Activated CD4-positive, alpha-beta T cell treated with anti-CD3 and anti-CD28 coated beads for 48 hours (primary cell): ENCODE data around the gene ACR.

Experiments
- DNase-seq: peaks from one replicate; pipeline ENCODE4 v3.0.0-alpha.2; 2020

Gene ACR

GRCh38 chr22:50737728-50738648 lies at the start of gene ACR:
Gene ACR (plus strand): TSS chr22:50738204. CDS start chr22:50738236, 32 bp downstream.
- DNase-seq, result peak; percentile 1

DNA sequence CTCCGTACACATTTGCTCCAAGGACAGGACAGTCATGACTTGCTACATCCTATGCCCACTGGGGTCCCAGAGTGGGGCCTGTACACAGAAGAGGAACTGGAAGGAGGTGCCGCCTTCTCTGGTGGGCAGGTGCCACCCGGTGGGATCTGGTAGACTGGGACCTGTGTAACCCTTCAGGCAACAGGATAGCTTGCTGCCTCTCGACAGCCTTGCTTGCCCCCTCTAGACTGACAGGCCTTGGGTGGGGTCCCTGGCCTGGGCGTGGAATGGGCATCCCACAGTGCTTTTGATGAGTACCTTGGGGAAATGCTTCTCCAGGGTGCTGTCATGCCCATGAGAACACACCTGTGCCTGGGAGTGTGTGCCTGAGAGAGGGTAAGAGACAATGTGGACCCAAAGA lies 49.6 kb upstream of the ACR start:
- DNase-seq, result no peak

- peak; percentile 63 for DNase-seq
Observed at GRCh38 chr22:50691521-50691920, 46.5 kb upstream of the ACR start.

DNA sequence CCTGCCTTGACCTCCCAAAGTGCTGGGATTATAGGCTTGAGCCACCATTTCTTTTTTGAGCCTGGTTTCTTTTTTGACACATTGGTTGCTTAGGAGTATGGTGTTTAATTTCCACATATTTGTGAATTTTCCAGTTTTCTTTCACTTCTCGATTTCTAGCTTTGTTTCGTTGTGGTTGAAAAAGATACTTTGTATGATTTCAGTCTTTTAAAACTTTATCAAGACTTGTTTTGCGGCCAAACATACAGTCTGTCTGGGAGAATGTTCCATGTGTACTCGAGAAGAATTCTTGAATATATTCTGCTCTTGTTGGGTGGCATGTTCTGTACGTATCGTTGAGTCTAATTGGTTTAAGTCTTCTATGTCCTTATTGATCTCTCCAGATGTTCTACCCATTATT lies 44.5 kb upstream of the ACR start:
- no peak for DNase-seq

- DNase-seq, result no peak
Observed at GRCh38 chr22:50694099-50694605, 43.9 kb upstream of the ACR start.

DNA sequence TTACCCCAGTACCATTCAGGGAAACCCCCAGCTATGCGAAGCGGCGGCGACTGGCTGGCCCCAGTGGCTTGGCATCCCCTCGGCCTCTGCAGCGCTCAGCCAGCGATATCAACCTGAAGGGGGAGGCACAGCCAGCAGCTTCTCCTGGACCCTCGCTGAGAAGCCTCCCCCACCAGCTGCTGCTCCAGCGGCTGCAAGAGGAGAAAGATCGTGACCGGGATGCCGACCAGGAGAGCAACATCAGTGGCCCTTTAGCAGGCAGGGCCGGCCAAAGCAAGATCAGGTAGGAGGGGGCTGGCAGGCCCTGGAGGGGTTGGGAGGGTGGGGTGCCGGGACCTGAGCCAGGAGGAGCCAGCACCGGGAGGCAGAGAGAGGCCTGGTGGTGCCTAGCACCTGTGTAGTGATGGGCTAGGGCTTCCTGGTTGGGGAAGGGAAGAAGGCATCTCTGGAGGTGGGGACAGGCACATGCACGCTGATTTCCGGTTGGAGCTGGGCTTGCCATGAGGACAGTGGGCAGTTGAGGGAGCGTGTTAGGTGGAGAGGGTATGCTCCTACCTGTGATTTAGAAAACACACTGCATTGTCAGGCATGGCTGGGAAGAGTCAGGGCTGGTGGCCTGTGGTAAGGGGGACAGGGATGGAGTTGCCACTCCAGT lies 43.1 kb upstream of the ACR start:
- no peak for DNase-seq

GRCh38 chr22:50695421-50696250 lies 42.4 kb upstream of the ACR start:
- no peak for DNase-seq

GRCh38 chr22:50696251-50696798 lies 41.7 kb upstream of the ACR start:
- DNase-seq, result no peak

DNA sequence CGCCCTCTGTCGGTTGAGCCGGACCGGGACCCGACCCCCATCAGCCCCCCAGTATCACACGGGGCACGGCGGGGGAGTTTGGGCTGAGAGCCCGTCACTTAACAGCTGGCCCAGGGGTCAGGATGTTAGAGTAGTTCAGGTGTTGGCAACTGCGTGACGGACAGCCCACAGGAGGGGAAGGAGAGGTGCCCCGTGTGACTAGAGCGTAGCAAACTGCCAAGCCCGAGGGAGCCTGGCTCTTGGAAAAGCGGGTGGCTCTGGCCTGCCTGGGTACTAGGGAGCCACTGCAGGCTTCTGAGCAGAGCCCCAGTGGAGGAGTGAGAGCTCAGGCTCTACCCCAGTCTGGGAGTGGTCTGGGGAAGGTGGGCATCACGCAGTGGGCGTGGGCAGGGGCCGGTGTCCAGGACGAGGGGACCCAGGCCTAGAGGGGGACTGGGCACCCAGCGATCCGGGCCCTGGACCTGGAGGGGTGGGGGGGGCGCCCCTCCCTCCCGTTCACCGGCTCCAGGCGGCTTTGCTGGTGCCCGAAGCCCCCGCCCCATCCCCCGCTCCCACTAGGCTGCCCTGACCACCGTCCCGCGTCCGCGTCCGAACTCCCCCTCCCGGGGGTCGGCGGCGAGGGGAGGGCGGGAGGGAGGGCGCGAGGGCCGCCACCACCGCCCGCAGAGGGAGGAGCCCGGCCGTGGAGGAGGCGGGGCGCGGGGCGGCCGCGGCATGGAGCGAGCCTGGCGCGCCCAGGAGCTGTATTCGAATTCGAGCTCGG lies 41.0 kb upstream of the ACR start:
- DNase-seq, result no peak

DNA sequence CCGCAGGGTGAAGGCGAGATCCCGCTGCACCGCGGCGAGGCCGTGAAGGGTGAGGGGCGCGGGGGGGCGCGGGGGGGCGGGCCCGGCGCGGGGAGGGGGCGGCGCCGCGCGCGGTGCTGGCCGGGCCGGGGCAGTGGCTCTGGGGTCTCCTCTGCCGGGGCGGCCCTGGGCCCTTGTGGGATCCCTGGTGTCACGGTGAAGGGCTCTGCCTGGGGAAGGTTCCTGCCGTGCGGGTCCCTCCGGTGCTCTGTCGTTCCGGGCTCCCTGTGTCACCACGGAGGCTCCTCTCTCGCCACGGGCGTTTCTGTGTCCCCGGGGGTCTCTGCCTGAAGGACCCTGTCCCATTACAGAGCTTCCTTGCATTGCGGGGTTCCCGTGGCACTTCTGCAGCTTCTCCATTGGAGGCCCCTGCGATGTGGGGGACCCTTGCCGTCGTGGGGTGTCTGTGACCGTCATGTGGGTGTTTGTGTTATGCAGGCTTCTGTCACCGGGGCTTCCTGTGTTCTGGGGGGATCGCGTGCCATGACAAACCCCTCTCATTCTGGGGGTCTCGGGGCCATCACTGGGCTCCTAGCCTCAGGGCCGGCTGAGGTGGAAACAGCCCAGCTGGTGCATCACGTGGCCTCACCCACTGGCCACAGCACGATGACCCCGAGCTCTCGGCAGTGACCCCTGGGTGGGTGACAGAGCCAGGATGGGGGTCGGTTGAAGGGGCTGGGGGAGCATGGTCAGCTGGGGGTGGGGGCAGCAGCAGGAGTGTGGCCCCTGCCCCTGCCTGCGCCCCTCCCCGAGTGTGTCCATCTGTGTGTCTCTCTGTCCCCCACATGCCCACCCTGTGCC lies 40.1 kb upstream of the ACR start:
- no peak for DNase-seq

GRCh38 chr22:50698546-50698945 lies 39.5 kb upstream of the ACR start:
- no peak for DNase-seq

GRCh38 chr22:50699001-50699755 lies 38.8 kb upstream of the ACR start:
- no peak for DNase-seq

DNA sequence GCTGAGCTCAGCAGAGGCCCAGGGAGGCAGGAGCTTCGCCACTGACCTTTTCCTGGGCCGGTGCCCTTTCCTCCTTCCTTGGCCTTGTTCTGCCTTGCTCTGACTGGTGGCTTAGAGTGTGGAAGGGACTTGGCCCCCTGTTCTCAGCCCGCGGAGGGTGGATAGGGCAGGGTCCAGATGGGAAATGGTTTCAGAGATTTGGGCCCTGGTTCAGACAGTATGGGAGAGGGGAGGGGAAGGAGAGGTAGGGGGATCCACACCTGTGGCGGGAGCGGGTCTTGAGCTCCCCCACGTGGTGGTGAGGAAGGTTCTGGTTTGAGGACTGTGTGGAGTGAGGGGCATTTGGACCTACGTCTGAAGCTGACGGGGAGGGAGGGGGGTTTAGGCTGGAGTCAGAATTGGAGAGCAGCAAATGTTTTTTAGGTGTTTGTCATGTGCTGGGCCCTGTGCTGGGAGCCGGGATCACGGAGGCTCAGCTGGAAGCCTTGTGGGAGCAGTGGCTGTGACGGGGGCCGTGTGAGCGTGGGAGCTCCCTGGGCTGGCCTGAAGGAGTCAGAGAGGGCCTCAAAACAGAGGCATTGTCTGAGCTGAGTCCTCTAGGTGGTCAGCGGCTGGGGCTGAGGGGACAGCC lies 38.1 kb upstream of the ACR start:
- no peak for DNase-seq

DNA sequence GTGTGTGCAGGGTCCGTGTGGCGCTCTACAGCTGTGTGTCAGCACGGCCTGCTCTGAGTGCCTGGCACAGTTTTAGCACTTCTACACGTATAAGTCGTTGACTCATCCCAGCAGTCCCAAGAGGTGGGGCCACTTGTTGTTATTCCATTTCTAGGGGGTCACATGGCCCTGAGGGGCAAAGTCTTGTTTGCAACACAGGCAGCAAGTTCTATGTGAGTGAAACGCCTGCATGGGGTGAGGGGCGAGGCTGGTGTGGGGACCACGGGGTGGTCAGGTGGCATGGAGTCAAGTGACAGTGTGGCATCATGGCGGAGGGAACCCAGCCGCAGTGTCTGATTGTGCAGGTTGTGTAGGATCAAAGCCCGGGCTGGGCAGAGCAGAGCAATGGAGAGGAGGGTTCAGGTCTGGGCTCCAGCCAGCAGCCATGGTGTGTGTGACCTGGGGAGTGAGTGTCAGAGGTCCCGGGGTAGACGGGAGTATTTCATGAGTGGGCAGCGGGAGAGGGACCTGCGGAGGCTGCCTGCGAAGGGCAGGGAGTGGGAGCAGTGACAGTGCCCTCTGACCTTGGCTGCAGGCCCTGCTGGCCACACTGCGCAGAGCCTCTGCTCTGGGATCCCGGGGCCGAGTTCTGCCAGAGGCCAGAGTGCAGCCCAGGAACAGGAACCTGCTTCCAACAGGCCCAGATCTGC lies 37.5 kb upstream of the ACR start:
- DNase-seq, result no peak

GRCh38 chr22:50701076-50701419 lies 37.0 kb upstream of the ACR start:
- DNase-seq, result no peak

DNA sequence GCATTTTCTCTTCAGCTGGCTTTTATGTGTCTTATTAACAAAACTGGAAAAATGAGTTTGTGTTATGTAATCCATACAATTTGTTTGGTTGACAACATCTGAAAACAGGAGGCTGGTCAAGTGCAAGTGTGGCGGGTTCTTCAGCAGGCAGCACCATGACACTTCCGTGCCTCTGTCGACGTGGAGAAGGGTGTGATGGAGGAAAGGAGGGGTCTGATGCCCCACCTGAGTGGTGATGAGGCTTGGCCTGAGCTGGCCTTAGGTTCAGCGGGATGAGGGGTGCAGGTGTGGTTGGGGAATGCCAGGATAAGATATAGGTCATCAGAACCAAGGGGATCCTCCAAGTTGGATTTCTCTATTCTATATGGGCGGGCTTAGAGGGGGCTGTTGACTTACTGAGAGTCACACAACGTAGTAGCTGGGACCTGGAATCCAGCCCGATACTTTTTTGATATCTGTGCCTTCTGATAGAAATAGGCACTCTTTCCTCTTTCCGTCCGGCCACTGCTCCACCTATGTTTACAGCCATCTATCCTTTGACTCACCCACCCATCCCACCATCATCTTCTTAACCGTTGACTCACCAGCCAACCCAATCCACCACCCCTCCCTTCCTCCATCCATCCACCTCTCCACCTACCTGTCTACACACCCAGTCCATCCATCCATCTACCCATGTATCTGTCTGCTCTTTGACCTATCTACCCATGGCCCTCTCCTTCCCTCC lies 36.4 kb upstream of the ACR start:
- DNase-seq, result no peak

- peak; percentile 10 for DNase-seq
Observed at GRCh38 chr22:50702261-50702671, 35.7 kb upstream of the ACR start.
